ENCODE results near the gene KLHL29.

The KLHL29 gene

DNA sequence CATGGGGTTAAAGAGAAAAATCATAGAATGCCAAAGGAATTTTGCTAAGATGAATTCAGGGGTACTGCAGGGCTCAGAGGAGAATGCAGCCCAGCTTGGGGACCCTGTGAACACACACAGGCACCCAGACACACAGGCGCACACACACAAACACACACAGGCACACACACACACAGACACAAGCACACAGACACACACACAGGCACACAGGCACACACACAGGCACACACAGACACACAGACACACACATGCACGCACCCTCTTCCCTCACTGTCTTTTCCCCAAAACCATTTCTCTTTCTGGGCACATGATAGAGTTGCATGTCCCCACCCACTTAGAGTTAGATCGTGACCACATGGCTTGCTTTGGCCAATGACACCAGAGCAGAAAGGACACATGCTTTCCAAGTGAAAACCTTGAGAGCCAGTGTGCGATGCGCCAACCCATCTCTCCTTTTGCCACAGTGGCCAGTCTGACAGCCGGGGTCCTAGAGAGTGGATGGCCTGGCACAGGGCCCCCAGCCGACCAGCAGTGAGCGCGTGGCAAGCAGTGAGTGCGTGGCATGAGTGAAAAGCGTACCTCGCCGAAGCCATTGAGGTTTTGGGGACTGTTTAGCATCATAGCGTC lies 163.3 kb downstream of the KLHL29 start:
- no peak for DNase-seq (ENCODE audit: low read depth)
- TF ChIP-seq, protein P1, sequence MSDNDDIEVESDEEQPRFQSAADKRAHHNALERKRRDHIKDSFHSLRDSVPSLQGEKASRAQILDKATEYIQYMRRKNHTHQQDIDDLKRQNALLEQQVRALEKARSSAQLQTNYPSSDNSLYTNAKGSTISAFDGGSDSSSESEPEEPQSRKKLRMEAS (IDR thresholded peaks at IDR 0.05; ENCODE audit: low read depth, low read length), result no peak
- TF ChIP-seq MYC (IDR thresholded peaks at IDR 0.05; ENCODE audit: low read depth, low read length) (no peak), POLR2A (IDR thresholded peaks at IDR 0.05; ENCODE audit: extremely low read depth, insufficient read length) (no peak)
- TF ChIP-seq, protein P2, sequence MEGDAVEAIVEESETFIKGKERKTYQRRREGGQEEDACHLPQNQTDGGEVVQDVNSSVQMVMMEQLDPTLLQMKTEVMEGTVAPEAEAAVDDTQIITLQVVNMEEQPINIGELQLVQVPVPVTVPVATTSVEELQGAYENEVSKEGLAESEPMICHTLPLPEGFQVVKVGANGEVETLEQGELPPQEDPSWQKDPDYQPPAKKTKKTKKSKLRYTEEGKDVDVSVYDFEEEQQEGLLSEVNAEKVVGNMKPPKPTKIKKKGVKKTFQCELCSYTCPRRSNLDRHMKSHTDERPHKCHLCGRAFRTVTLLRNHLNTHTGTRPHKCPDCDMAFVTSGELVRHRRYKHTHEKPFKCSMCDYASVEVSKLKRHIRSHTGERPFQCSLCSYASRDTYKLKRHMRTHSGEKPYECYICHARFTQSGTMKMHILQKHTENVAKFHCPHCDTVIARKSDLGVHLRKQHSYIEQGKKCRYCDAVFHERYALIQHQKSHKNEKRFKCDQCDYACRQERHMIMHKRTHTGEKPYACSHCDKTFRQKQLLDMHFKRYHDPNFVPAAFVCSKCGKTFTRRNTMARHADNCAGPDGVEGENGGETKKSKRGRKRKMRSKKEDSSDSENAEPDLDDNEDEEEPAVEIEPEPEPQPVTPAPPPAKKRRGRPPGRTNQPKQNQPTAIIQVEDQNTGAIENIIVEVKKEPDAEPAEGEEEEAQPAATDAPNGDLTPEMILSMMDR (IDR thresholded peaks at IDR 0.05; ENCODE audit: low read depth, low read length), result no peak

DNA sequence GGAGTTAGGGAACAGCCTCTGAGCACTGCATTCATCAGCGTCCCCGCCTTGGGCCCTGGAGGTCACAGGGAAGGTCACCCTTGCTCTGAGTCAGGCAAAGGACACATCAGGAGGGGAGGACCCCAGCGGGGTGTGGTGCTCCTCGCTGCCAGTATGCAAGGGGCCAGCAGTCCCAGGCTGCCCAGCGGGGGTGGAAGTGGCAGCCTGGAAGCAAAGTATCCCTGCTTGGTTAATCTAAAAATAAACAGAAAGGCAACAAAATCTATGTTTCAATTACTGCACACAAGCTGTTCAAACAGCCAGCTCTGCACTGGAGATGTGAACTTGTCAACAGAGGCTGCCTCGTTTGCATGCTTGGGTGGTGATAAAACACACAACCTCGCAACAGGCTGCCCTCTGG lies 164.1 kb downstream of the KLHL29 start:
- no peak overlapping the region for H3K4me3 ChIP-seq (ENCODE audit: low read depth, low read length)
- TF ChIP-seq, protein P2 (IDR thresholded peaks at IDR 0.05; ENCODE audit: low read depth, low read length), result no peak
- TF ChIP-seq MYC (IDR thresholded peaks at IDR 0.05; ENCODE audit: low read depth, low read length) (no peak), POLR2A (IDR thresholded peaks at IDR 0.05; ENCODE audit: extremely low read depth, insufficient read length) (no peak)
- TF ChIP-seq, protein P1 (IDR thresholded peaks at IDR 0.05; ENCODE audit: low read depth, low read length), result no peak
- DNase-seq (ENCODE audit: low read depth), result no peak

More for the DNA sequence above, 163.3 kb downstream of the KLHL29 start:
- no peak overlapping the region for H3K4me3 ChIP-seq (ENCODE audit: low read depth, low read length)

DNA sequence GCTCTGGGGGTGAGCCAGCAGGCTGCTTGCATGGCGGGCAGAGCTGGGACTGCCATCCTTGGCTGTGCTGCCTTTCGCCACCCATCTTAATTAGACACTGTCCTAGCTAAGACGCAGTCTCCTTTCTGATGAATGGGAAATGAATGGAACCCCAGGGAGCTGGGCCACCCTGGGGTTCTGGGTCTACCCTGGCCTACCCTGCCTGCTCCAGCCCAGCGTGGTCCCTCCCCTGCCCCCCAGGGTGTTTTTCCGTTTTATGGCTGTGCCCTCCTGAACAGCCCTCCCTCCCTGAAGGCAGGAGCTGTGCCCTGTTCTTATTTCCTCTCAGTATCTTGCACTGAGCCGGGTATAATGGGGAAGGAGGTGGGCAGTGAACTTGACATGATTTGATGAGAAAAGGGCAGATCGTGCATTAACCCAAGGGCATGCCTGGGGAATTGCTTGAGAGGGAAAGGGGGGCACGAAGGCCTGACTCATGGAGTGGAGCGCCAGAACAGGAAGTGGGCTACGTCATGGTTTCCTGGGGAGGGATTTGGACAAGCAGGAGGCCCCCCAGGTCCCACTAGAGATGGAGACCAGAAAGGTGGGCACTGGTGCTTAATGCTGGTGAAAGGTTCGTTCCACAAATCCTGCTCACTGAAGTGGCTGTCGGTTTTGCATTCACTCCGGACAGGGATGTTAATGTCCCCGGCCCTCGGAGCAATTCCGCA lies 165.0 kb downstream of the KLHL29 start:
- TF ChIP-seq MYC (IDR thresholded peaks at IDR 0.05; ENCODE audit: low read depth, low read length) (no peak), POLR2A (IDR thresholded peaks at IDR 0.05; ENCODE audit: extremely low read depth, insufficient read length) (no peak)
- TF ChIP-seq, protein P2 (IDR thresholded peaks at IDR 0.05; ENCODE audit: low read depth, low read length), result no peak
- TF ChIP-seq, protein P1 (IDR thresholded peaks at IDR 0.05; ENCODE audit: low read depth, low read length), result no peak
- DNase-seq (ENCODE audit: low read depth), result peak; percentile 12
- no peak overlapping the region for H3K4me3 ChIP-seq (ENCODE audit: low read depth, low read length)

DNA sequence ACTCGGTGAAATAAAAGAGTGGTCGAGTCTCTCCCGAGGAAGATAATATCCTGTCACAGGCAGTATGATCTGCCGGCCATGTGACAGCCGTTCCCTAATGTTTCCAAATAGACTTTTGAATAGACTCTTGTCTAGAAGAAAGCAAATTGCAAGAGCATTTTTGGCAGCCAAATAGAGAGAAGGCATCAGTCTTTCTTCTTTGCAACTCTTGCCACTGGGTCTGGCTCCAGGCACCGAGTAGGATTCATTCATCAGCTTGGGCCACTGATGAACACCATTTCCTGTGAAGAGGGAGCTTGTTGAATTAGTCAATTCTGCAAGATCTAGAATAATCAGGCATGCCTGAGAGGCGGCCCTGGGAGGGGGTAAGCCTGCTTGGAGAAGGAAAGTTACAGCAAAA lies 165.6 kb downstream of the KLHL29 start:
- TF ChIP-seq, protein P2 (IDR thresholded peaks at IDR 0.05; ENCODE audit: low read depth, low read length), result no peak
- TF ChIP-seq, protein P1 (IDR thresholded peaks at IDR 0.05; ENCODE audit: low read depth, low read length), result no peak
- TF ChIP-seq POLR2A (IDR thresholded peaks at IDR 0.05; ENCODE audit: extremely low read depth, insufficient read length), result no peak
- TF ChIP-seq MYC (IDR thresholded peaks at IDR 0.05; ENCODE audit: low read depth, low read length), result no peak
- no peak for DNase-seq (ENCODE audit: low read depth)
- no peak overlapping the region for H3K4me3 ChIP-seq (ENCODE audit: low read depth, low read length)

DNA sequence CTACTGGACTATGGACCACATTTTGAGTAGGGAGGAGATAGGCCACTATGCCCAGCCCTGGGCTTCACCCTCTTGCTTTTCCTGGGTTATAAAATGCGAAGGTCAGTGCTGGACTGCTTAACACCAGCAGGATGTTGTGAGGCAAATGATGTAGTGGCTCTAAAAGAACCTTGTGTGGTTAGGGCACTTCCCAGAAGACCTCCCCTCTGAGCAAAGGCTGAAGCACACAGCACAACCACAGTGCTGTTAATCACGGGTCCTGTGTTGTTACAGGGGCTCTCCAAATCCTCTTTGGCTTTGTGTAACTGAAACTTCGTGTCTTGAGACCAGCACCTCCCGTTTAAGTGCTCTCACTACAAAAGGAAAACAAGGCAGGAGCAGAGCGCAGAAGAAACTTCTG lies 166.9 kb downstream of the KLHL29 start:
- no peak overlapping the region for H3K4me3 ChIP-seq (ENCODE audit: low read depth, low read length)
- TF ChIP-seq POLR2A (IDR thresholded peaks at IDR 0.05; ENCODE audit: extremely low read depth, insufficient read length), result no peak
- no peak for TF ChIP-seq MYC (IDR thresholded peaks at IDR 0.05; ENCODE audit: low read depth, low read length)
- TF ChIP-seq, protein P1 (IDR thresholded peaks at IDR 0.05; ENCODE audit: low read depth, low read length), result no peak
- TF ChIP-seq, protein P2 (IDR thresholded peaks at IDR 0.05; ENCODE audit: low read depth, low read length), result no peak
- DNase-seq (ENCODE audit: low read depth), result no peak

All from NB4 (cell line).